Activated CD4-positive, CD25-positive, alpha-beta regulatory T cell (primary cell): ENCODE data around the gene BRICD5.

ENCODE experiments used
- DNase-seq, 4 experiments: peaks; one replicate each; lab custom pipeline; 2025; lab: John Stamatoyannopoulos, UW

Gene BRICD5

DNA sequence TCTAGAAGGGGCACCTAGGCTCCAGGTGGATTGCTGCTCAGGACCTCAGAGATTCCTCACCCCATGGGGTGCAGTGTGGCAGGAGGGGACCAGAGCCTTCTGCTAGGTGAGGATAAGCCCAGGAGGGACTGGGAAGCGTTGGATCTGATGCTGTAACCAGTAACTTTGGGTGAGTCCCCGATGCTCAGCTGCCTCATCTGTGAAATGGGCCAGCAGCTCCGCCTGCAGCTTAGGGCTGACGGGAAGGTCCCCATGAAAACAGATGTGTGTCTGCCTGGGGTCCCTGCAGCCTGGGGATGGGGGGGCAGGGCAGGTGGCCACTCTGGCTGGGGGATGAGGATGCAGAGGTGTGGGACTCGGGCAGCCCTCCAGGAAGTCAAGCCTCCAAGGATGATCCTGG lies 11.6 kb downstream of the BRICD5 start:
- no peak for DNase-seq

DNA sequence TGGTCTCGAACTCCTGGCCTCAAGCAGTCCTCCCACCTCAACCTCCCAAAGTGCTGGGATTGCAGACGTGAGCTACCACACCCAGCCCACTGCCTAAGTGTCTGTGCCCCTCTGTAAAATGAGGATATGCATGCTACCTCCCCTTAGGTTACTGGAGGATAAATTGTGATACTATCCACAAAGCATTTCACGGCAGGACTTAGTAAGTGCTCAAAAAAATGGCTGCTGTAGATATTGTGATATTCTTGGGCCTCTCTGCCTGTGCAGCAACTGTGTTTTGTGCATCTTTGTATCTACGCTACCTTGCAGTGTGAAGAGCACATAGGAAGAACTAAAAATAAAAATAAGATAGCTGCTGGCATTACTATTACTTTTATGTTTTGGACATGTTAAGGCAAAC lies 12.4 kb downstream of the BRICD5 start:
- DNase-seq = no peak

DNA sequence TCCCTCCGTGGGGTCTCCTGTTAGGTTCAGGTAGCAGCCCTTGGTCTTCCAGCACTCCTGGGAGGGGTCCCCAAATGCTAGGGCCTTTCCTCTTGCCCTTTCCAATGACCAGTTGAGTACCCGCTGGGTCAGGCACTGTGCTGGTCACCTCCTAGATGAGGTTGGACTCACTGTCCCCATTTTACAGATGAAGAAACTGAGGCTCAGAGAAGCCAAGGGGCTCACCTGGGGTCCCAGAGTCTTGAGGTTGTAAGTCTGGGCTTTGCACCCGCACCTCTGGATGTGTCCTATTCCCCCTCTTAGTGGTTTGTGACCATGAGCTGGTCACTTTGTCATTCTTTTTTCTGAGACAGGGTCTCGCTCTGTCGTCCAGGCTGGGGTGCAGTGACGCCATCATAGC lies 12.9 kb downstream of the BRICD5 start:
- DNase-seq = no peak

GRCh38 chr16:2196981-2197511 lies 13.6 kb downstream of the BRICD5 start:
- no peak for DNase-seq

- no peak for DNase-seq
These were observed 14.3 kb downstream of the BRICD5 start, which contains the start of gene CASKIN1 for GRCh38 chr16:2196162-2196980. CASKIN1 (minus strand) TSS chr16:2196605; CDS start chr16:2196432, 173 bp downstream.

GRCh38 chr16:2195322-2196161 lies 15.1 kb downstream of the BRICD5 start:
- DNase-seq = no peak

DNA sequence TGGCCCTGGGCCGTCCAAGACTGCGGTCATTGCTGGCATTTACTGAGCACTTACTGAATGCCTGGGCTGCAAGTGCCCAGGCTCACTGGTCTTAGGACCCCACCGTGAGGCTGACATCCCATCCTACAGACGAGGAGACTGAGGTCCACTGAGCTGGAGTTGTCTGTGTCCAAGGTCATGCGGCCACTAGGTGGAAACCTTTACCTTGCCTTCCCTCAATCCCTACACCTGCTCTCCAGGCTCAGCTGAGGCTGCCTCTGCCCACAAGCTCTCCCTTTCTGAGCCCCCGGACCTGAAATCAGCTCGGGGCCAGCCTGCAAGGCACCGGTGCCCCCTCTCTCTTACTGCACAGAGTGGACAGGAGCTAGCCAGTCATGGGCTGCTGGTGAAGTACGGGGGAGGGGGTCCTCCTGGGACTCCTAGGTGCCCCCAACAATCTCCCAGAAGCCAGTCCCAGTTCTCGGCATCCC lies 15.8 kb downstream of the BRICD5 start:
- DNase-seq = peak in 2 of 4 experiments; percentile 23 to 26

DNA sequence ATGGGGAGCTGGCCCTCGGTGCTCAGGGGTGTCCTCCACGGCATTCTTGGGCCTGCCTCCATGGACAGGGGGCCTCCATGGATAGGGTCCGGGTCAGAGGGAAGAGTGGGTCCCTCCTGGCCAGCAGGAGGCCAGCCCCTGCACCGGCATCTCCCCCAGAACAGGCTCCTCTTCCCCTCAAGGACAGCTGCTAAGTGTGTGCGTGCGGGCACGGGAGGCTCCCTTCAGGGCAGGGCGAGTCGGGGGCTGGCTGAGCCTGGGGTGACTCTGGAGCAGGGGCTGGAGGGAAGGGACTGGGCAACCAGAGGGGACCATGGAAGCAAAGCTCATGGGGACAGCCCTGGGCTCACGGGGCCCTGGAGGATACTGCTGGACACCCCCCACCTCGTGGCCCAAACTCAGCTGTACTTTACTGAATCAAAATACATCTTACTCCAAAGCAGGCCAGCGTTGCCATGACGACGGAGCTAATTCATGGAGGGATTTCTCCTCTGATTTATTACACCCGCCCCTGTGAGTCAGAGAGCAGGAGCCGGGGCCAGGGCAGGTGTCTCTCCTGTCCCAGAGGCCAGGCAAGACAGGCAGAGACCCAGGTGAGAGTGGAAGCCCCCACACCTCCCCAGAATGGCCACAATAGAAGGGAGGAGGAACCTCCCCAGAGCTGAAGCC lies 16.4 kb downstream of the BRICD5 start:
- DNase-seq = no peak

DNA sequence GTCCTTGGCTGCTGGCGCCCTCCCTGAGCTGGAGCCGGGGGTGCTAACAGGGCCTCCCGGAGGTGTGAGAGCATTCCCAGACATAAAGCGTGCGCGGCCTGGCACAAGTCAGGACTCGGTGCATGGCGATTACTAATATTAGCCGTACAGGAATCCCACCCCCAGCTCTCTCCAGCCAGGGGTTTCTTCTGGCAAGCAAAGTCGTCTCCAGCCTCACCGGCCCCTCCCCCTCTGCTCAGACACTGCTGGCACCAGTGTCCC lies 19.3 kb downstream of the BRICD5 start:
- DNase-seq = no peak

GRCh38 chr16:2190659-2191445 lies 19.8 kb downstream of the BRICD5 start:
- DNase-seq = no peak

- DNase-seq = no peak
These were observed 20.5 kb downstream of the BRICD5 start for GRCh38 chr16:2190002-2190658.

- DNase-seq = no peak
These were observed 21.3 kb downstream of the BRICD5 start for GRCh38 chr16:2189252-2189893.

DNA sequence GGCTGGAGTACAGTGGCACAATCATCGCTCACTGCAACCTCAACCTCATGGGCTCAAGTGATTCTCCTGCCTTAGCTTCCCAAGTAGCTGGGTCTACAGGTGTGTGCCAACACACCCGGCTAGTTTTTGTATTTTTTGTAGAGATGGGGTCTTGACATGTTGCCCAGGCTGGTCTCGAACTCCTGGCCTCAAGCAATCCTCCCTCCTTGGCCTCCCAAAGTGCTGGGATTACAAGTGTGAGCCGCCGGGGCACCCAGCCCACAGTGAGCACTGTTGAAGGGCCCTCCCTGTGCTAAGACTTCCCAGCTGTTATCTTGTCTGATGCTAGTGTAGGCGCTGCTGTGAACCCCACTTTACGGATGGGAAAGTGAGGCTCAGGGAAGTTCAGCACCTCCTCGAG lies 22.3 kb downstream of the BRICD5 start:
- DNase-seq = no peak

DNA sequence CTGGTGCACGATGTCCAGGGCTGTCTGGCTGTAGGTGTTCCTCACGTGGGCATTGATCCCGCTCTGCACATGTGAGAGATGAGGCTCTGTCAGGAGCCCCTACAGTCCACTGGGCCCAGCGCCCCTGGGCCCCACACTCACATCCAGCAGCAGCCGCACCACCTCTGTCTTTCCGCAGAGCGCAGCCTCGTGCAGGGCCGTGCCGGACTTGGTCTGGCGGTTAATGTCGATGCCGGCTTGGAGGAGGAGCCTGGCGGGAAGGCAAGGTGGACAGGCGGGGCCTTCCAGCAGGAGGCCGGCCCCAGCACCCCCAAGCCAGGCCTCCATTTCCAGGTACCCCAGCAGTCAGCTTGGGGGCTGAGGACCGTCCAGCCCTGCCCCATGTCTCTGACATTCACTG lies 23.5 kb downstream of the BRICD5 start:
- no peak for DNase-seq

GRCh38 chr16:2186505-2186904 lies 24.2 kb downstream of the BRICD5 start:
- no peak for DNase-seq

DNA sequence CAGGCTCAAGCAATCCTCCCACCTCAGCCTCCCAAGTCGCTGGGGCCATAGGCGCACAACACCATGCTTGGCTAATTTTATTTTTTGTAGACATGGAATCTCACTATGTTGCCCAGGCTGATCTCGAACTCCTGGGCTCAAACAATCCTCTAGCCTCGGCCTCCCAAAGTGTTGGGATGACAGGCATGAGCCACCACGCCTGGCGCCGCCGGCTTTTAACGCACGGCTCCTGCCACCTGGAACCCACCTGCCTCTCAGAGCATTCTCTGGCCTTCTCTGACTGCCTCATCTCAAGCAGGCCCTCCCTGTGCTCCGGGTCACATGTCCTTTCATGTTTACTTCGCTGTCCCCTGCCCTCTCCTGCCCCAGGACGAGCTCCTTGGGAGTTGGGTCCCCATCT lies 24.6 kb downstream of the BRICD5 start:
- no peak for DNase-seq

GRCh38 chr16:2184962-2185361 lies 25.7 kb downstream of the BRICD5 start:
- DNase-seq = no peak

DNA sequence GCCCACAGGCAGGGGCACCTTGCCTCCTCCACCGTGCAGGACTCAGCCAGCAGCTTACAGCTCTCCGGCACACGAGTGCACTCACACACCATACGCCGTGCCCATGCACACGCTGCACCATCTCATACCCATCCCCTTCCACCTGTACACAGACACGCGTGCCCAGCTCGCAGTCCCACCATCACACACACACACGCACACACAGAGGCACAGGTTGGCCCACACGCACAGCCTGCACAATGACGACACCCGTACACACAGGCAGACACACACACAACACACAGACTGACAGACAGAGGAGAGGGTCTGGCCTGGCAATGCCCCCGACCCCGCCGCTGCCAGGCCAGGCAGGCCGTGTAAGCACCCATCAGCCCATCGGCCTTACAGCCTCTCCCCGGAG lies 26.3 kb downstream of the BRICD5 start:
- no peak for DNase-seq

DNA sequence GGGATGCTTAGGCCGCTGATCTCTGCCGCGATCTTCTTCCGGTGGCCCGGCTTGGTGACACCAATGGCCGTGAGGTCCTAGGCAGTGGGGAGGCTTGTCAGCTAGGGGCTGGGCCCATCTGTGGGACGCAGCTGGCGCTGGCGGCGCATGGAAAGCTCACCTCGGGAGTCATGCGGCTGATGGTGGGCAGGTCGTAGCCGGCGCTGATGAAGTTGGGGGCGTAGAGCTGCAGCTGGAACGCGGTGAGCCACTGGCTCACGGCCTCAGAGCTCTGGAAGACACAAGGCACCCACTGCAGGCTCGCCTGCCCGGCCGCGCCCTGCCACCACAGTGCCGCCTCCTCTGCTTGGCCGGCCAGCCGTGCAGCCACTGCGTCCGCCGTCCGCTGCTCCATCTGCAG lies 27.0 kb downstream of the BRICD5 start:
- no peak for DNase-seq

DNA sequence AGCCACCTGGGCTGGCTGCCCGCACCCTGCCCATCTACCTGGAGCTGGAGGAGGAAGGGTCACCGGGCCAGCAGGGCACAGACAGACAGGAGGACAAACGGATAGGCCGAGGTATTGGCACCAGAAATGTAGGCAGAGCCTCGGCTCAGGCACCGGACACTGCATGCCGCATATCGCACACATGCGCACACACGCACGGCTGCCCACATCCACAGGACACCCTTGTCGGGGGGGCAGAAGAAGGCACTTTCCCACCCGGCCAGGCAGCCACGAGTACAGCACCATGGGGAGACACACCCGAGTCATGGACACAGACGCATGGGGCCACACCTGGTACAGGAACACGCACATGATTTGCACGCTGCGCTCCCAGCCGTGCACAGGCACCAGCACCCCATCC lies 28.7 kb downstream of the BRICD5 start:
- DNase-seq = no peak
